ENCODE measurements around the gene TTYH2.

GRCh38 chr17:74170924-74171323 is 42.4 kb upstream of the TTYH2 start:
- TF ChIP-seq CTCF (conservative IDR thresholded peaks at IDR 0.05; ENCODE audit: low read length) (no peak), EZH2phosphoT487 (IDR thresholded peaks at IDR 0.05; ENCODE audit: borderline replicate concordance, low read depth, low read length) (no peak)
